Measurements from ENCODE around the gene OR1K1. TPM values are rescaled to one million over a fixed set of nuclear protein-coding genes. Genes with fewer than 3 reads are reported as not detected.

The OR1K1 gene
- total RNA-seq, 1 experiment from 2014 or later, result not detected

DNA sequence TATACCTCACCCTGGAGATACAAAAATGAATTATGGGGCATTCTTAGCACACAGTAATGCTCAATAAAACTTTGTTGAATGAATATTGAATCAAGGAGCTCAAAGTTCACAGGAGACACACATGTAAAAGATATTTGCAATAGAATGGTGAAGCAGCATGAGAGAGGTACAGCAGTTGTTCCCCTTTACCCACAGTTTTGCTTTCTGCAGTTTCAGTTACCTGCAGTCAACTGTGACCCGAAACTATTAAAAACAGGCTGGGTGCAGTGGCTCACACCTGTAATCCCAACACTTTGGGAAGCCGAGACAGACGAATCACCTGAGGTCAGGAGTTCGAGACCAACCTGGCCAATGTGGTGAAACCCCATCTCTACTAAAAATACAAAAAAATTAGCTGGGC, 13.6 kb upstream of the OR1K1 start:
- POLR2A ChIA-PET (ENCODE audit: low non-redundant PET), result no interaction called here
- Histone ChIP-seq H3K4me1 (ENCODE audit: insufficient read depth, low read length, poor library complexity, severe bottlenecking) (no peaks in the 10 kb centered on the region), H3K27ac (ENCODE audit: low read depth, low read length, poor library complexity, severe bottlenecking) (no peak overlapping the region), H3K4me3 (ENCODE audit: low read depth, low read length, poor library complexity, severe bottlenecking) (no peak overlapping the region), H3K27me3 (replicated peaks; ENCODE audit: insufficient read depth, low read depth, low read length, poor library complexity) (no peaks in the 10 kb centered on the region), H3K36me3 (ENCODE audit: insufficient read depth, low read length, poor library complexity, severe bottlenecking) (no peaks in the 10 kb centered on the region), H3K9me3 (ENCODE audit: low read depth, low read length, poor library complexity, severe bottlenecking) (no peaks in the 10 kb centered on the region)
- CTCF ChIA-PET, result no interaction called here
- no TSS peak for BruUV-seq (replicated peaks)
- DNase-seq (ENCODE audit: low spot score), result no peak
- TF ChIP-seq, protein P1, sequence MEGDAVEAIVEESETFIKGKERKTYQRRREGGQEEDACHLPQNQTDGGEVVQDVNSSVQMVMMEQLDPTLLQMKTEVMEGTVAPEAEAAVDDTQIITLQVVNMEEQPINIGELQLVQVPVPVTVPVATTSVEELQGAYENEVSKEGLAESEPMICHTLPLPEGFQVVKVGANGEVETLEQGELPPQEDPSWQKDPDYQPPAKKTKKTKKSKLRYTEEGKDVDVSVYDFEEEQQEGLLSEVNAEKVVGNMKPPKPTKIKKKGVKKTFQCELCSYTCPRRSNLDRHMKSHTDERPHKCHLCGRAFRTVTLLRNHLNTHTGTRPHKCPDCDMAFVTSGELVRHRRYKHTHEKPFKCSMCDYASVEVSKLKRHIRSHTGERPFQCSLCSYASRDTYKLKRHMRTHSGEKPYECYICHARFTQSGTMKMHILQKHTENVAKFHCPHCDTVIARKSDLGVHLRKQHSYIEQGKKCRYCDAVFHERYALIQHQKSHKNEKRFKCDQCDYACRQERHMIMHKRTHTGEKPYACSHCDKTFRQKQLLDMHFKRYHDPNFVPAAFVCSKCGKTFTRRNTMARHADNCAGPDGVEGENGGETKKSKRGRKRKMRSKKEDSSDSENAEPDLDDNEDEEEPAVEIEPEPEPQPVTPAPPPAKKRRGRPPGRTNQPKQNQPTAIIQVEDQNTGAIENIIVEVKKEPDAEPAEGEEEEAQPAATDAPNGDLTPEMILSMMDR (conservative IDR thresholded peaks at IDR 0.05; ENCODE audit: low read depth, low read length), result no peak
- TF ChIP-seq EZH2 (IDR thresholded peaks at IDR 0.05; ENCODE audit: borderline replicate concordance, low read depth, low read length, poor library complexity, severe bottlenecking), result no peak
- intact Hi-C loops (cut with micrococcal nuclease; ENCODE audit: unreplicated experiment), result no loop called here

DNA sequence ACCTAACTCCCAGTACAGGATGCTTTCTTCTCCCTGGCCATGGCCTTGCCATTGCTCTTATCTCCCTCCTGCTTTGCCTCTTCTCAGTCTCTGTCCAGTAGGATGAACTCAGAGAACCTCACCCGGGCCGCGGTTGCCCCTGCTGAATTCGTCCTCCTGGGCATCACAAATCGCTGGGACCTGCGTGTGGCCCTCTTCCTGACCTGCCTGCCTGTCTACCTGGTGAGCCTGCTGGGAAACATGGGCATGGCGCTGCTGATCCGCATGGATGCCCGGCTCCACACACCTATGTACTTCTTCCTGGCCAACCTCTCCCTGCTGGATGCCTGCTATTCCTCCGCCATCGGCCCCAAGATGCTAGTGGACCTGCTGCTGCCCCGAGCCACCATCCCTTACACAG, 11.1 kb upstream of the OR1K1 start, which contains the start of gene OR5C1:
TSS of gene OR5C1 (plus strand) at position 103 of the 400 bp plus-strand sequence. CDS start at position 103, 0 bp downstream.
- Histone ChIP-seq H3K36me3 (ENCODE audit: insufficient read depth, low read length, poor library complexity, severe bottlenecking) (no peaks in the 10 kb centered on the region), H3K27ac (ENCODE audit: low read depth, low read length, poor library complexity, severe bottlenecking) (no peak within 1 kb of the TSS), H3K4me3 (ENCODE audit: low read depth, low read length, poor library complexity, severe bottlenecking) (no peak within 1 kb of the TSS), H3K4me1 (ENCODE audit: insufficient read depth, low read length, poor library complexity, severe bottlenecking) (no peaks in the 10 kb centered on the region), H3K9me3 (ENCODE audit: low read depth, low read length, poor library complexity, severe bottlenecking) (no peaks in the 10 kb centered on the region), H3K27me3 (replicated peaks; ENCODE audit: insufficient read depth, low read depth, low read length, poor library complexity) (no peaks in the 10 kb centered on the region)
- intact Hi-C loops (cut with micrococcal nuclease; ENCODE audit: unreplicated experiment), result no loop called here
- ChIA-PET POLR2A (ENCODE audit: low non-redundant PET) (no interaction called here), CTCF (no interaction called here)
- BruUV-seq (replicated peaks), result no TSS peak
- TF ChIP-seq, protein P1 (conservative IDR thresholded peaks at IDR 0.05; ENCODE audit: low read depth, low read length), result no peak
- DNase-seq (ENCODE audit: low spot score), result no peak

DNA sequence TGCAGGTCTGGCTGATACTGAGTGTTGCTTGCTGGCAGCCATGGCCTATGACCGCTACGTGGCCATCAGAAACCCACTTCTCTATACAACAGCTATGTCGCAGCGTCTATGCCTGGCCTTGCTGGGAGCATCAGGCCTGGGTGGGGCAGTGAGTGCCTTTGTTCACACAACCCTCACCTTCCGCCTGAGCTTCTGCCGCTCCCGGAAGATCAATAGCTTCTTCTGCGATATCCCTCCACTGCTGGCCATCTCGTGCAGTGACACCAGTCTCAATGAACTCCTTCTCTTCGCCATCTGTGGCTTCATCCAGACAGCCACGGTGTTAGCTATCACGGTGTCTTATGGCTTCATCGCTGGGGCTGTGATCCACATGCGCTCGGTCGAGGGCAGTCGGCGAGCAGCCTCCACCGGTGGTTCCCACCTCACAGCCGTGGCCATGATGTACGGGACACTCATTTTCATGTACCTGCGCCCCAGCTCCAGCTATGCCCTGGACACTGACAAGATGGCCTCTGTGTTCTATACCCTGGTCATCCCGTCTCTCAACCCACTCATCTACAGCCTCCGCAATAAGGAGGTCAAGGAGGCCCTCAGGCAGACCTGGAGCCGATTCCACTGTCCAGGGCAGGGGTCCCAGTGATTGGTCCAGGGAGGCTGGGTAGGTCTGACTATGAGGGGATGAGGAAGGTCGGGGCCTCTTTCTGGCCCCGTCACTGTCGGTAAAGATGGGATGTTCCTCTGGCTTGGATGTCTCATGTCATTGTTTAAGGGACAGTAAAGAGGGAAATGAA, 10.5 kb upstream of the OR1K1 start:
- no peak for TF ChIP-seq EZH2 (IDR thresholded peaks at IDR 0.05; ENCODE audit: borderline replicate concordance, low read depth, low read length, poor library complexity, severe bottlenecking)
- TF ChIP-seq, protein P1 (conservative IDR thresholded peaks at IDR 0.05; ENCODE audit: low read depth, low read length), result no peak
- Histone ChIP-seq H3K27me3 (replicated peaks; ENCODE audit: insufficient read depth, low read depth, low read length, poor library complexity) (no peaks in the 10 kb centered on the region), H3K4me3 (ENCODE audit: low read depth, low read length, poor library complexity, severe bottlenecking) (no peak overlapping the region), H3K4me1 (ENCODE audit: insufficient read depth, low read length, poor library complexity, severe bottlenecking) (no peaks in the 10 kb centered on the region), H3K27ac (ENCODE audit: low read depth, low read length, poor library complexity, severe bottlenecking) (no peak overlapping the region), H3K9me3 (ENCODE audit: low read depth, low read length, poor library complexity, severe bottlenecking) (no peaks in the 10 kb centered on the region), H3K36me3 (ENCODE audit: insufficient read depth, low read length, poor library complexity, severe bottlenecking) (no peaks in the 10 kb centered on the region)
- ChIA-PET CTCF (no interaction called here), POLR2A (ENCODE audit: low non-redundant PET) (interaction anchor here (0.6 kb wide), 1 partner anchor 225 kb away, joined by 3 read pairs; no protein-coding TSS in a partner anchor)
- no TSS peak for BruUV-seq (replicated peaks)
- intact Hi-C loops (cut with micrococcal nuclease; ENCODE audit: unreplicated experiment), result no loop called here
- no peak for DNase-seq (ENCODE audit: low spot score)

All from A673 (cell line).